Stimulated activated effector memory CD8-positive, alpha-beta T cell treated with anti-CD3 and anti-CD28 coated beads, Interleukin-12 subunit alpha, Interleukin-12 subunit beta, amount 100 ng/mL, for 72 hours (primary cell): ENCODE measurements around the gene VARS1.
"Not testable (repeated sequence)": the region's sequence is repeated elsewhere in the genome, so short reads cannot be mapped to it uniquely, and the experiment has no call there.

Experiments used
- ATAC-seq: fragments of 150-1000 bp; cut with Tn5 transposase; 2 replicates; pipeline ENCODE4 v1.10.0; 2021
- DNase-seq, 2 donors: peaks; one replicate each; pipeline ENCODE4 v3.0.0; 2021 to 2022; ENCODE audit warnings: low spot score in 2 of 2
- H3K27ac Mint-ChIP-seq: one replicate; pipeline ENCODE4 v1.8.0; 2022; ENCODE audit warnings: mild to moderate bottlenecking, mixed read lengths
- H3K36me3 Mint-ChIP-seq: one replicate; pipeline ENCODE4 v1.8.0; 2022; ENCODE audit warnings: mild to moderate bottlenecking, mixed read lengths
- H3K4me1 Mint-ChIP-seq: one replicate; pipeline ENCODE4 v1.8.0; 2022; ENCODE audit warnings: mixed read lengths
- H3K4me3 Mint-ChIP-seq: one replicate; pipeline ENCODE4 v1.8.0; 2022; ENCODE audit warnings: mild to moderate bottlenecking, mixed read lengths
- H3K9me3 Mint-ChIP-seq: one replicate; pipeline ENCODE4 v1.8.0; 2022; ENCODE audit warnings: mixed read lengths

The VARS1 gene

GRCh38 chr6:31811645-31812044, 16.1 kb upstream of the VARS1 start:
- Mint-ChIP-seq H3K27ac (peak overlapping the region; percentile 98), H3K4me1 (peaks cover 46% of the 10 kb centered on the region), H3K9me3 (no peaks in the 10 kb centered on the region), H3K4me3 (peak overlapping the region; percentile 93), H3K36me3 (peaks cover 39% of the 10 kb centered on the region)
- ATAC-seq, result no peak
- no peak for DNase-seq

GRCh38 chr6:31808599-31808998, 13.0 kb upstream of the VARS1 start:
- H3K9me3 Mint-ChIP-seq, H3K4me3 Mint-ChIP-seq, ATAC-seq, DNase-seq: not testable (repeated sequence)
- Mint-ChIP-seq H3K27ac (peak overlapping the region; percentile 29), H3K4me1 (peaks cover 39% of the 10 kb centered on the region), H3K36me3 (peaks cover 51% of the 10 kb centered on the region)

- Mint-ChIP-seq H3K36me3 (peaks cover 58% of the 10 kb centered on the region), H3K27ac (peak within 1 kb of the TSS; percentile 97), H3K9me3 (no peaks in the 10 kb centered on the region), H3K4me1 (peaks cover 29% of the 10 kb centered on the region), H3K4me3 (peak within 1 kb of the TSS; percentile 93)
- ATAC-seq (peak; percentile 98), DNase-seq (peak; percentile 95 to 98)
These were observed 11.1 kb upstream of the VARS1 start, which contains the start of gene LSM2 for GRCh38 chr6:31806470-31807272. Gene LSM2, minus strand, starts transcription at chr6:31806966. Its CDS starts 209 bp downstream, at chr6:31806757.

- Mint-ChIP-seq H3K4me3 (peak overlapping the region; percentile 93), H3K27ac (peak overlapping the region; percentile 97), H3K4me1 (peaks cover 22% of the 10 kb centered on the region), H3K36me3 (peaks cover 65% of the 10 kb centered on the region), H3K9me3 (no peaks in the 10 kb centered on the region)
- no peak for DNase-seq
- ATAC-seq, result peak; percentile 25
These were observed 10.5 kb upstream of the VARS1 start for GRCh38 chr6:31805939-31806469.

GRCh38 chr6:31801031-31801927, 5.7 kb upstream of the VARS1 start:
- peaks cover 19% of the 10 kb centered on the region for H3K4me1 Mint-ChIP-seq

GRCh38 chr6:31799781-31800180, 4.2 kb upstream of the VARS1 start:
- no peak for ATAC-seq
- no peaks in the 10 kb centered on the region for H3K9me3 Mint-ChIP-seq
- peaks cover 16% of the 10 kb centered on the region for H3K4me1 Mint-ChIP-seq
- DNase-seq, result no peak
- no peak overlapping the region for H3K4me3 Mint-ChIP-seq
- no peak overlapping the region for H3K27ac Mint-ChIP-seq
- peaks cover 78% of the 10 kb centered on the region for H3K36me3 Mint-ChIP-seq

More at GRCh38 chr6:31801031-31801927, 5.7 kb upstream of the VARS1 start:
- peaks cover 85% of the 10 kb centered on the region for H3K36me3 Mint-ChIP-seq
- ATAC-seq, H3K9me3 Mint-ChIP-seq, H3K27ac Mint-ChIP-seq, DNase-seq, H3K4me3 Mint-ChIP-seq: not testable (repeated sequence)

- H3K4me3 Mint-ChIP-seq, result peak overlapping the region; percentile 20
These were observed 2.0 kb upstream of the VARS1 start for GRCh38 chr6:31797588-31797987.

GRCh38 chr6:31796993-31797385, 1.4 kb upstream of the VARS1 start:
- Mint-ChIP-seq H3K4me3 (peak overlapping the region; percentile 95), H3K4me1 (peaks cover 32% of the 10 kb centered on the region), H3K9me3 (no peaks in the 10 kb centered on the region), H3K36me3 (peaks cover 68% of the 10 kb centered on the region), H3K27ac (peak overlapping the region; percentile 83)
- ATAC-seq (no peak), DNase-seq (no peak)

More at GRCh38 chr6:31797588-31797987, 2.0 kb upstream of the VARS1 start:
- H3K27ac Mint-ChIP-seq, result peak overlapping the region; percentile 83
- H3K9me3 Mint-ChIP-seq, result no peaks in the 10 kb centered on the region
- no peak for ATAC-seq
- peaks cover 26% of the 10 kb centered on the region for H3K4me1 Mint-ChIP-seq
- peaks cover 68% of the 10 kb centered on the region for H3K36me3 Mint-ChIP-seq
- no peak for DNase-seq

GRCh38 chr6:31794866-31795615, 511 bp downstream of the VARS1 start:
- Mint-ChIP-seq H3K9me3 (no peaks in the 10 kb centered on the region), H3K4me3 (peak overlapping the region; percentile 95), H3K4me1 (peaks cover 42% of the 10 kb centered on the region), H3K27ac (peak overlapping the region; percentile 99), H3K36me3 (peaks cover 69% of the 10 kb centered on the region)
- ATAC-seq (peak; percentile 36), DNase-seq (no peak)

GRCh38 chr6:31794294-31794865, 1.2 kb downstream of the VARS1 start:
- DNase-seq, result no peak
- peaks cover 69% of the 10 kb centered on the region for H3K36me3 Mint-ChIP-seq

GRCh38 chr6:31793927-31794245, 1.7 kb downstream of the VARS1 start:
- H3K36me3 Mint-ChIP-seq, result peaks cover 69% of the 10 kb centered on the region
- H3K9me3 Mint-ChIP-seq, DNase-seq, ATAC-seq: not testable (repeated sequence)
- H3K27ac Mint-ChIP-seq, result peak overlapping the region; percentile 99
- peak overlapping the region; percentile 95 for H3K4me3 Mint-ChIP-seq
- peaks cover 42% of the 10 kb centered on the region for H3K4me1 Mint-ChIP-seq

More at GRCh38 chr6:31794294-31794865, 1.2 kb downstream of the VARS1 start:
- no peak for ATAC-seq
- H3K4me3 Mint-ChIP-seq, result peak overlapping the region; percentile 95
- H3K9me3 Mint-ChIP-seq, result no peaks in the 10 kb centered on the region
- peaks cover 42% of the 10 kb centered on the region for H3K4me1 Mint-ChIP-seq
- H3K27ac Mint-ChIP-seq, result peak overlapping the region; percentile 99

- ATAC-seq (no peak), DNase-seq (no peak)
- no peaks in the 10 kb centered on the region for H3K9me3 Mint-ChIP-seq
- peak overlapping the region; percentile 99 for H3K27ac Mint-ChIP-seq
- H3K36me3 Mint-ChIP-seq, result peaks cover 68% of the 10 kb centered on the region
- H3K4me3 Mint-ChIP-seq, result peak overlapping the region; percentile 95
- peaks cover 40% of the 10 kb centered on the region for H3K4me1 Mint-ChIP-seq
These were observed 2.8 kb downstream of the VARS1 start for GRCh38 chr6:31792761-31793171.

GRCh38 chr6:31792090-31792374, 3.5 kb downstream of the VARS1 start:
- H3K36me3 Mint-ChIP-seq, result peaks cover 73% of the 10 kb centered on the region
- peak overlapping the region; percentile 99 for H3K27ac Mint-ChIP-seq
- peaks cover 36% of the 10 kb centered on the region for H3K4me1 Mint-ChIP-seq
- H3K4me3 Mint-ChIP-seq, result no peak overlapping the region
- ATAC-seq, result no peak
- no peak for DNase-seq
- H3K9me3 Mint-ChIP-seq, result no peaks in the 10 kb centered on the region

- no peak for DNase-seq
- Mint-ChIP-seq H3K27ac (peak overlapping the region; percentile 99), H3K4me3 (no peak overlapping the region), H3K9me3 (no peaks in the 10 kb centered on the region), H3K36me3 (peaks cover 78% of the 10 kb centered on the region), H3K4me1 (peaks cover 36% of the 10 kb centered on the region)
- no peak for ATAC-seq
These were observed 4.0 kb downstream of the VARS1 start for GRCh38 chr6:31791324-31792089.
